Gastroesophageal sphincter (tissue), 4 donors: ENCODE data around the gene TRIM45. TPM values are rescaled to one million over a fixed set of nuclear protein-coding genes. Genes with fewer than 3 reads are reported as not detected.

Source experiments
- ATAC-seq: fragments of 150-250 bp; one replicate; pipeline ENCODE4 v1.9.1; 2016; ENCODE audit warnings: mild to moderate bottlenecking, moderate library complexity
- H3K27ac ChIP-seq, 4 donors: fragments of 200-600 bp; sonication (generic) in 3 of 4; 1 replicate in 3 of 4; 2 replicates in 1 of 4; pipeline ENCODE4 v1.5.1; 2016 to 2019
- H3K27me3 ChIP-seq: fragments of 200-600 bp; sonication (generic); one replicate; pipeline ENCODE4 v1.5.1; 2019
- H3K36me3 ChIP-seq, 2 donors: fragments of 200-600 bp; sonication (generic); one replicate each; pipeline ENCODE4 v1.5.1; 2019; ENCODE audit warnings: control low read depth in 1 of 2
- H3K4me1 ChIP-seq, 3 donors: fragments of 200-600 bp; sonication (generic); 1 replicate in 2 of 3; 2 replicates in 1 of 3; pipeline ENCODE4 v1.5.1; 2016 to 2019; ENCODE audit warnings: control low read depth in 2 of 3
- H3K4me3 ChIP-seq, 2 donors: fragments of 200-600 bp; sonication (generic); one replicate each; pipeline ENCODE4 v1.5.1; 2019; ENCODE audit warnings: mild to moderate bottlenecking in 1 of 2, moderate library complexity in 1 of 2
- H3K9me3 ChIP-seq, 3 donors: fragments of 200-600 bp; sonication (generic); one replicate each; pipeline ENCODE4 v1.5.1; 2017 to 2019; ENCODE audit warnings: control low read depth in 2 of 3
- EP300 ChIP-seq: sonication (generic); formaldehyde crosslinking; IDR thresholded peaks from one replicate; pipeline ENCODE4 v1.6.1; 2017; ENCODE audit warnings: antibody characterized with exemption, mild to moderate bottlenecking
- POLR2A ChIP-seq, 2 donors: fragments of 450-650 bp; IDR thresholded peaks; one replicate each; pipeline ENCODE4 v1.6.1; 2017; ENCODE audit warnings: antibody characterized with exemption in 2 of 2, mild to moderate bottlenecking in 2 of 2, moderate library complexity in 1 of 2
- POLR2AphosphoS5 ChIP-seq: sonication (generic); formaldehyde crosslinking; IDR thresholded peaks from one replicate; pipeline ENCODE4 v1.6.1; 2017; ENCODE audit warnings: antibody characterized with exemption
- WGBS, 2 donors: methylation state at CpG; one replicate each; pipeline ENCODE4 v1.1.5; 2018; ENCODE audit warnings: low coverage in 1 of 2; 5-methylcytosine and 5-hydroxymethylcytosine counted together
- total RNA-seq, 4 donors: library from RNA; depleted of rRNA; stranded (reverse); fragments of >200 nt; gene quantifications; one replicate each; pipeline ENCODE4 v1.1.0, GENCODE V29; 2016
- TF ChIP-seq, protein P1 (sequence below), 4 experiments: fragments of 200-600 bp in 2 of 4; fragments of 450-650 bp in 2 of 4; sonication (generic) in 1 of 4; IDR thresholded peaks; one replicate each; pipeline ENCODE4 v1.5.1; 2017 to 2019; ENCODE audit warnings: antibody characterized with exemption in 4 of 4, mild to moderate bottlenecking in 2 of 4, moderate library complexity in 2 of 4

Gene TRIM45
- total RNA-seq, 4 donors from 2014 or later, result 1.3 to 5.1 (median 3.1) TPM

DNA sequence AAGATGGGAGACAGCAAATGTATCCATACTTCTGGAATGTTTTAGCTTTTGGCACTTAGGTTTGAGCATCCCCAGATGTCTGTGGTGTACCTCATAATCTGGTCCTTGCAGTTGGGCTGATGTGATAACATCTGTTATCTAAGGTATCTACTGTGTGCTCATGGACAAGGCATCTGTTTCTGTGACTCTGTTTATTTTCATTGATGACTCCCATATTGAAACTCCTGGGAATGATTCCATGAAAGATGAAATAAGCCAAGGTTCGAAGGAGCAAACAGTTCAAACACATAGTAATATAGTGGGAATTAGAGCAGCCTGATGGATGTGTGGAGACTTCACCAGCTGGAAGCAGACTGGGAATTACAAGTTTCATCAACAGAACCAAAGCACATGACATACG lies 20.7 kb upstream of the TRIM45 start:
- H3K27me3 ChIP-seq, result peaks cover 8% of the 10 kb centered on the region
- no peak for ATAC-seq
- WGBS, 2 donors, result 47 to 83% methylated on average over 2 of the region's 2 CpGs
- TF ChIP-seq EP300, result no peak
- TF ChIP-seq, protein P1, sequence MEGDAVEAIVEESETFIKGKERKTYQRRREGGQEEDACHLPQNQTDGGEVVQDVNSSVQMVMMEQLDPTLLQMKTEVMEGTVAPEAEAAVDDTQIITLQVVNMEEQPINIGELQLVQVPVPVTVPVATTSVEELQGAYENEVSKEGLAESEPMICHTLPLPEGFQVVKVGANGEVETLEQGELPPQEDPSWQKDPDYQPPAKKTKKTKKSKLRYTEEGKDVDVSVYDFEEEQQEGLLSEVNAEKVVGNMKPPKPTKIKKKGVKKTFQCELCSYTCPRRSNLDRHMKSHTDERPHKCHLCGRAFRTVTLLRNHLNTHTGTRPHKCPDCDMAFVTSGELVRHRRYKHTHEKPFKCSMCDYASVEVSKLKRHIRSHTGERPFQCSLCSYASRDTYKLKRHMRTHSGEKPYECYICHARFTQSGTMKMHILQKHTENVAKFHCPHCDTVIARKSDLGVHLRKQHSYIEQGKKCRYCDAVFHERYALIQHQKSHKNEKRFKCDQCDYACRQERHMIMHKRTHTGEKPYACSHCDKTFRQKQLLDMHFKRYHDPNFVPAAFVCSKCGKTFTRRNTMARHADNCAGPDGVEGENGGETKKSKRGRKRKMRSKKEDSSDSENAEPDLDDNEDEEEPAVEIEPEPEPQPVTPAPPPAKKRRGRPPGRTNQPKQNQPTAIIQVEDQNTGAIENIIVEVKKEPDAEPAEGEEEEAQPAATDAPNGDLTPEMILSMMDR (IDR thresholded peaks at IDR 0.05), result no peak
- TF ChIP-seq POLR2A (IDR thresholded peaks at IDR 0.05), result no peak
- no peak for TF ChIP-seq POLR2AphosphoS5
- H3K4me1 ChIP-seq, result no peaks in the 10 kb centered on the region
- H3K27ac ChIP-seq, result no peak overlapping the region
- H3K4me3 ChIP-seq, result no peak overlapping the region
- no peaks in the 10 kb centered on the region for H3K36me3 ChIP-seq
- no peaks in the 10 kb centered on the region for H3K9me3 ChIP-seq

DNA sequence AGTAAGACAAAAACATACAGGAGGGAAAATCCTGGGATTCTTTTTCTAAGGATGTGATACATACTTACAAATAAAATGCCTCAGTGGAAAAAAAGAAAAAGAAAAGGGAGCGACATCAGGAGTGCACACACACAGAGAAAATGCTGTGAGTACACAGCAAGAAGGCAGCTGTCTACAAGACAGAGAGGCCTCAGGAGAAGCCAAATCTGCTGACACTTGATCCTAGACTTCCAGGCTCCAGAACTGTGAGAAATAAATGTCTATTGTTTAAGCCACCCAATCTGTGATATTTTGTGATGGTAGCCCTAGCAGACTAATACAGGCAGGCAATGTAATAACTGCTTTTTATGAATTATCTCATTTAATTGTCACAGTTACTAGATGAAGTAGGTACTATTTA lies 17.0 kb upstream of the TRIM45 start:
- 71 to 80% methylated on average over 1 of the region's 1 CpG for WGBS, 2 donors
- Histone ChIP-seq H3K27ac (no peak overlapping the region), H3K27me3 (no peaks in the 10 kb centered on the region), H3K36me3 (no peaks in the 10 kb centered on the region), H3K9me3 (no peaks in the 10 kb centered on the region), H3K4me3 (no peak overlapping the region), H3K4me1 (no peaks in the 10 kb centered on the region)
- TF ChIP-seq POLR2AphosphoS5, result no peak
- no peak for TF ChIP-seq EP300
- TF ChIP-seq, protein P1 (IDR thresholded peaks at IDR 0.05), result no peak
- TF ChIP-seq POLR2A (IDR thresholded peaks at IDR 0.05), result no peak
- ATAC-seq, result no peak

DNA sequence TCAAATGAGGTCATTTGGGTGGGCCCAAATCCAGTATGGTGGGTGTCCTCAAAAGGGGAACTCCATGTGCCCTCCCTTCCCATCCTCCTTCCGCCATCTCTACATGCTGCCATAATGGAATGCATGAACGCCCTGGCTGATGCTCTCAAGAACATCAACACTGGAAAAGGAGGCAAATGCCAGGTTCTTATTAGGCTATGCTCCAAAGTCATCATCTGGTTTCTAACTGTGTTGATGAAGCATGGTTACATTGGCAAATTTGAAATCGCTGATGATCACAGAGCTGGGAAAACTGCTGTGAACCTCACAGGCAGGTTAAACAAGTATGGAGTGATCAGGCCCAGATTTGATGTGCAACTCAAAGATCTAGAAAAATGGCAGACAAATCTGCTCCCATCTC lies 16.6 kb upstream of the TRIM45 start:
- no peak for ATAC-seq
- Histone ChIP-seq H3K36me3 (no peaks in the 10 kb centered on the region), H3K4me1 (no peaks in the 10 kb centered on the region), H3K27ac (no peak overlapping the region), H3K9me3 (no peaks in the 10 kb centered on the region), H3K27me3 (no peaks in the 10 kb centered on the region), H3K4me3 (no peak overlapping the region)
- TF ChIP-seq, protein P1 (IDR thresholded peaks at IDR 0.05), result no peak
- TF ChIP-seq POLR2A (IDR thresholded peaks at IDR 0.05), result no peak
- no peak for TF ChIP-seq POLR2AphosphoS5
- no peak for TF ChIP-seq EP300
- WGBS, 2 donors, result 100% methylated on average over 2 of the region's 3 CpGs

DNA sequence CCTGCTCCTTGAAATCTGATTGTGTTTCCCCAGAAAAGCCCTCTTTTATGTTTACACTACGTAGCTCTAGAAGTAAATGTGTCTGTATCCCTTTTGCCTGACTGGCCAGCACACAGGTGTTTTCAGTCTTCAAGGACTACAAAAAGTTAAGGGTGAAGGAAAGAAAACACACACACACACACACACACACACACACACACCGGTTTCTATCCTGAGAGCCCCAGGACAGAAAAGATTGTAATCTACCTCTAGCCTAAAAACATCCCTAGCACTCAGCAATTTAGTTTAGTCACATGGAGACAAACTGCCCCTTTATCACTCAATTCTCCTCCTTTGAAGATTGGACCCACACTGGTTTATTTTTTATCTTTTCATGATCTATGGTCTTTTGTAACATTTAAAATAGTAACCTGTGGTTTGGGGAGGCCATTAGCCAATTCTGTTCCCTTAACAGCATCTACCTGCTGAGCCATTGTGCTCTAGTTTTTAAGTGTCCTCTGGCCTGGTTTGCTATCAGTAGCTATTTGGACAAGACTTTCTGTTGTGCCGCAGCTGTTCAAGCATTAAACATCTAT lies 15.8 kb upstream of the TRIM45 start:
- no peak overlapping the region for H3K27ac ChIP-seq
- no peaks in the 10 kb centered on the region for H3K27me3 ChIP-seq
- H3K4me1 ChIP-seq, result no peaks in the 10 kb centered on the region
- no peak for ATAC-seq
- H3K4me3 ChIP-seq, result no peak overlapping the region
- WGBS, 2 donors, result 77 to 89% methylated on average over 1 to 3 of the region's 3 CpGs
- no peak for TF ChIP-seq EP300
- H3K9me3 ChIP-seq, result no peaks in the 10 kb centered on the region
- no peaks in the 10 kb centered on the region for H3K36me3 ChIP-seq

DNA sequence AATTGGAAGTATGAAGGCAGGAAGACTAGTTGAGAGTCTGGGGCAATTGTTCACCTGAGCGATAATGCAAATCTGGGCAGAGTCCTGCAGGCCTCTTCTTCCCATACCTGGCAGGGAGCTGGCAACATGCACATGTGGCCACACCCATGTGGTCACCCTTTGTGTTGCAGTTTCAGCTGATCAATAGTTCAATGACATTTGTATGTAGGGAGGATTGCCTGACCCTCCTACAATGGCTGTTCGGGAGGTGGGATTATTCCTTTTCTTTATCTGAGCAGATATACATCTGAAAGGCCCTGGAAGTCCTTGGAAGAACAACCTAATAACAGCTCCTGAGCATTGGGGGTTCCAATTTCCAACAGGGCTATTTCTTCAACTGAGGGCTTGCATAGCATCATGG lies 15.2 kb upstream of the TRIM45 start:
- ATAC-seq, result no peak

More for the DNA sequence above, 15.2 kb upstream of the TRIM45 start:
- Histone ChIP-seq H3K27me3 (no peaks in the 10 kb centered on the region), H3K4me3 (no peak overlapping the region), H3K36me3 (no peaks in the 10 kb centered on the region), H3K9me3 (no peaks in the 10 kb centered on the region), H3K4me1 (no peaks in the 10 kb centered on the region), H3K27ac (no peak overlapping the region)
- WGBS, 2 donors, result 50% methylated on average over 1 to 2 of the region's 2 CpGs
- TF ChIP-seq, protein P1 (IDR thresholded peaks at IDR 0.05), result no peak
- TF ChIP-seq EP300 (no peak), POLR2AphosphoS5 (no peak)
